ENCODE results near the gene ACVR1B.

DNA sequence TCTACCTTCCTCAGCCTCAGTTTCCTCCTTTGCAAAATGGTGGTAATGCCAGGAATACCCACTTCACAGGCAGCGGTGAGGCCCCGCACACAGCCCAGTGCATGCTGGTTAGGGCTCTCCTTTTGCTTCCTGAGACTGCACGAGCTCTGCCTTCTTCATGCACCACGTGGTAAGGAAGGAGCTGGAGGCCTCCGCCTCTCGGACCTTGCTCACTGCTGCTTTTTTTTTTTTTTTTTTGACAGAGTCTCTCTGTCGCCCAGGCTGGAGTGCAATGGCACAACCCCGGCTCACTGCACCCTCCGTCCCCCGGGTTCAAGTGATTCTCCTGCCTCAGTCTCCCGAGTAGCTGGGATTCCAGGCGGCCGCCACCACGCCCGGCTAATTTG is 73.3 kb downstream of the ACVR1B start:
- TF ChIP-seq, protein P1, sequence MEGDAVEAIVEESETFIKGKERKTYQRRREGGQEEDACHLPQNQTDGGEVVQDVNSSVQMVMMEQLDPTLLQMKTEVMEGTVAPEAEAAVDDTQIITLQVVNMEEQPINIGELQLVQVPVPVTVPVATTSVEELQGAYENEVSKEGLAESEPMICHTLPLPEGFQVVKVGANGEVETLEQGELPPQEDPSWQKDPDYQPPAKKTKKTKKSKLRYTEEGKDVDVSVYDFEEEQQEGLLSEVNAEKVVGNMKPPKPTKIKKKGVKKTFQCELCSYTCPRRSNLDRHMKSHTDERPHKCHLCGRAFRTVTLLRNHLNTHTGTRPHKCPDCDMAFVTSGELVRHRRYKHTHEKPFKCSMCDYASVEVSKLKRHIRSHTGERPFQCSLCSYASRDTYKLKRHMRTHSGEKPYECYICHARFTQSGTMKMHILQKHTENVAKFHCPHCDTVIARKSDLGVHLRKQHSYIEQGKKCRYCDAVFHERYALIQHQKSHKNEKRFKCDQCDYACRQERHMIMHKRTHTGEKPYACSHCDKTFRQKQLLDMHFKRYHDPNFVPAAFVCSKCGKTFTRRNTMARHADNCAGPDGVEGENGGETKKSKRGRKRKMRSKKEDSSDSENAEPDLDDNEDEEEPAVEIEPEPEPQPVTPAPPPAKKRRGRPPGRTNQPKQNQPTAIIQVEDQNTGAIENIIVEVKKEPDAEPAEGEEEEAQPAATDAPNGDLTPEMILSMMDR (IDR thresholded peaks at IDR 0.05 in 8 of 11, conservative IDR thresholded peaks at IDR 0.05 in 3 of 11): no peak
- no peak for TF ChIP-seq POLR2A (IDR thresholded peaks at IDR 0.05)
- TF ChIP-seq POLR2AphosphoS5 (IDR thresholded peaks at IDR 0.05): no peak

Data from spleen (tissue), 7 donors.